ENCODE measurements around the gene LPAR3.

The LPAR3 gene

DNA sequence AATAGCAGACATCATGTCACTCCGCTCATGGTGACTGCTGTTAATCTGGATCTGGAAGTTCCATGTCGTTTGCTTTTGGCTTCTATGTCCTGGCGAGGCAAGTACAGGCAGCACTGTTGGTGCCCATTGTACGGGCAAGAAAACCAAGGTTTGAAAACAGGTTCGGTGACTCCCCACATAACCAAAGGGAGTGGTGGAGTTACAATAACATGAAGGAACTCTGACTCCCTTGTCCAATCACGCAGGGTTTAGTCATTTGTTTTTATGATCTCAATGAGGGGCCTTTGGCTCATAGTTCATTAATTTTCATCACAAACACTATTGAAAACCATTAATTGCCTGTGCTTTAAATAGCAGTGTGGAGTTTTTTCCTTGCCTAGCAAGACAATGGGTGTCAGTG lies 119.8 kb downstream of the LPAR3 start:
- no peak for DNase-seq

DNA sequence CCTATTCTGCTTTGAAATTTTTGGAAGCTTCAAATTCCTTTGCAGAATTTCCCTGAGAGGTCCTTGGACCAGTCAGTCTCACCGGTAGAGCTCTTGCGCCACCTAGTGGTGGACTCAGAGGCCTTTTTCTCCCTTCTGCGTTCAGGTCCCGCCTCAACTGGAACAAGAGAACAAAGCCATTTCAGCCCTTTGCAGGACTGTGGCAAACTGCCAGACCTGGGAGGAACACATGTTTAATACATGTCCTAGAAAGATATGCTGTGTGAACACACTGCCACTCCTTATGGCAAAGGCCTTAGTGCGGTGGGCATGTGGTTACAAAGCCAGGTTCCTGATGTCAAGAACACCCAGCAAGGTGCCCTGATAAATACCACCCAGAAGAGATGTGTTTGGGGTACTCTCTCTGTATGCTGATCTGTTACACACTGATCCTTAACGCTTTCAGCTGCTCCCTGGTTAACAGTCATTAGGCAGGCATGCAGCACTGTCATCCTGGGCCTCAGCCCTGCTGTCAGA lies 120.5 kb downstream of the LPAR3 start:
- peak; percentile 63 for DNase-seq

DNA sequence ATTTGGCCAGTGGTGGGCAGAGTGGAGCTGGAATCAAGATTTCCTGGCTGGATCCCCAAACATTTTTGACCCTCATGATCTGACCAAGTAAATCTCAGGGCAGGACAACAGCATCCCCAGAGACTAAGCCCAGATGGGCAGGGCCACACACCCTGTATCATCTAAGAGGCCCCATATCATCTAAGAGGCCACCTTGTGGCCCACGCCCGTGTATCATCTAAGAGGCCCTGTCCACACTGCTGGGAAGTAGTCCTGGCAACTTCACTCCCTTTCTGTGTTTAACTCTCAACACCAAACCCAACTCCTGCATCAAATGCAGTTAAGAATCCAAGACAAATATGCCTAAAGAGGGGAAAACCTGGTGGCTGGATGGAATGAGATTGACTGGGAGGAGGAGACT lies 121.1 kb downstream of the LPAR3 start:
- no peak for DNase-seq

DNA sequence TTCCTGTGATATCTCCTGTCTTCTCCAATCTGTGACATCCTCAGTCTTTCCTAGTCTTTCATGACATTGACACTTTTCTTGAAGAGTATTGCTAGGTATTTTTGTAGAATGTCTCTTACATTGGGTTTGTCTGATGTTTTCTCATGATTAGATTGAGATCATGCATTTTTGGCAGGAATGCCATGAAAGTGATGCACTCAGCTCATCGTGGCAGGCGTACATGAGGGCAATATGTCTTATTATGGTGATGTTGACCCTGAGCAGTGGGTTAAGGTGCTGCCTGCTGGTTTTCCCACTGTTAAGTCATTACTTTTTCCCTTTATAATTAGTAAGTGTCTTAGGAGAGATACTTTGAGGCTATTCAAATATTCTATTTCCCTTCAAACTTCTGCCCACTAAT lies 122.5 kb downstream of the LPAR3 start:
- DNase-seq = no peak

DNA sequence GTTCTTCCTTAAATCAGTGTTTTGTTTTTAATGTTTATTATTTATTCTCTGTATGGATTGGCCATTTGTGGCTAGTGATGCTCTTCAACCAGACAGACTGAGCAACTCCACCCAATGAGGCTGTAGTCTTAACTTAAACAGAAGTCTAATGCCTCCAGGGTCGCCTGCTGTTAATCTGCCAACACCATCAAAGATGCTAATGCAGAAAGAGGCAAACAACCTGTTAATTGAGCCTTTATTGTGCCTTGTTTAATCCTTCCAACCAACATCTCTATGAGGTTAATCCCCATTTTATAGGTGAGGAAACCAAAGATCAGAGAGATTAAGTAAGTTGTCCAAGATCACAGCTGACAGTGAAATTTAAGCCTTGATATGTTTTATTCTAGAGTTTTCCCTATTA lies 123.4 kb downstream of the LPAR3 start:
- no peak for DNase-seq

DNA sequence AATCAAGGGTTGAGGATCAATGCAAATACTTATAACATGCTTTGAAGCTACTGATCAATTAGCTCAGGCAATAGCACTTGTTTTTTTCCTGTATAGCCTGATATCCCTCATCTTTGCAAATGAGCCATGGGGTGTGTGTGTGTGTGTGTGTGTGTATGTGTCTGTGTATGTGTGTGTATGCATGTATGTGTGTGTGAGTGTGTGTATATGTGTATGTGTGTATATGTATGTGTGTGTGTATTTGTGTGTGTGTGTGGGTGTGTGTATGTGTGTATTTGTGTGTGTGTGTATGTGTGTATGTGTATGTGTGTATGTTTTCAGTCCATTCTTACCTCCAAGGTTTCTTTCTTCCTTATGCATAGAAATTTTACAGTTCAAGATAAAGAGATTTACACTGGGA lies 124.4 kb downstream of the LPAR3 start:
- DNase-seq = no peak

DNA sequence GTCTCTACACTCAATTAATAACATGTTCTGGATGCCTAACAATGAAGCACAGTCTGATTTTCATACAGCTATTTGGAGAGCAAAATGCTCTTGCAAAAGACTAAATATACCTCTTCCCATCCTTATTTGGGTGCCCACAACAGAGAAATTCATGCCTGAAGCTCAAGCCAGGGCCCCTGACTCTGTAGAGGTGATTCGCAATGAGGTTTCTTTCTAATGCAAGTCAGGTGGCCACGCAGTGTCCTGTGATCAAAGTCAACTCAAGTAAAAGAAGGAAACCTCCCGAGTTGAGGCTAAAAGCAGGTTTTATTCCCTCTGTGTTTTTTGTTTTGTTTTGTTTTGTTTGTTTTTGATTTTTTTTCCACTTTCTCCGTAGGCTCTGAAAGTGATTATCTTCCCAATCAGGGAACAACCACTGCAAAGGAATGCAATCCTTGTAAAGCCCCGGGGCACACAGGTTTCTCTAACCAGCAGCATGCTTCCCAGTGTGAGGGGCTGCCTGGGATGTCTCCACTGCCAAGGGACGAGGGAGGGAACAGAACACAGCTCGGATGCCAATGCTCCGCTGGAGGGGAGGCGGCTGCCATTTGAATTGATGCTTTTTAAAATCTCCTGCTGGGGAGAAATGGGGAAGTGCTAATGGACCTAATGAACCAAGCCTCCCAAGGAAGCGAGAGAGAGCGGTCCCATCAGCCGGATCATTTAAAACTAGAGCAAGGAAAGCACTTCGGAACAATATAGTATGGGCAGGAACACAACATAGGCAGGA lies 128.9 kb downstream of the LPAR3 start:
- DNase-seq = no peak

DNA sequence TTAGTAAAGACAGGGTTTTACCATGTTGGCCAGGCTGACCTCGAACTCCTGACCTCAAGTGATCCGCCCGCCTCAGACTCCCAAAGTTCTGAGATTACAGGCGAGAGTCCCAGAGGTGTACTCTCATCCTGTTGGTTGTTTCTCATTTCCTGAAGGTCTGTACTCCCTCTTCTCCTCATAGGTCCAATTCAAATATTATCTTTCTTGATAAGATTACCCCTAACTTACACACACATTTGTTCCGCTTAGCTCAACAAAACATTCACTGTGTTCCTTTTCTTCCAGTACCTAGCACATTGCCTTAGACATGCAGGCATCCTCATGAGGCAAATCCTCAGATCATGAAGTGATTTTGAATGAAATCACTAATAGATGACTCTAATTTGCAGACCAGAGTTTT lies 130.3 kb downstream of the LPAR3 start:
- no peak for DNase-seq
